Retina (tissue), 1 donor: Measurements from ENCODE around the gene RBM20.

ENCODE experiments used
- DNase-seq: peaks from one replicate; pipeline ENCODE4 v3.0.0-alpha.2; 2016

Gene RBM20

GRCh38 chr10:110840923-110841428, 196.8 kb downstream of the RBM20 start:
- no peak for DNase-seq

GRCh38 chr10:110841767-110842267, 197.7 kb downstream of the RBM20 start:
- no peak for DNase-seq

GRCh38 chr10:110842326-110842904, 198.3 kb downstream of the RBM20 start:
- DNase-seq, result no peak

GRCh38 chr10:110843031-110843430, 198.9 kb downstream of the RBM20 start:
- DNase-seq, result no peak

- DNase-seq, result no peak
Measured at GRCh38 chr10:110843796-110844616, 199.9 kb downstream of the RBM20 start.

GRCh38 chr10:110844617-110844881, 200.4 kb downstream of the RBM20 start:
- no peak for DNase-seq

- DNase-seq, result no peak
Measured at GRCh38 chr10:110845192-110845755, 201.1 kb downstream of the RBM20 start.

GRCh38 chr10:110845756-110846620, 201.9 kb downstream of the RBM20 start:
- no peak for DNase-seq

GRCh38 chr10:110847374-110847773, 203.2 kb downstream of the RBM20 start:
- no peak for DNase-seq

GRCh38 chr10:110848106-110848505, 204.0 kb downstream of the RBM20 start:
- no peak for DNase-seq

GRCh38 chr10:110850099-110850498, 206.0 kb downstream of the RBM20 start:
- no peak for DNase-seq

GRCh38 chr10:110851020-110851612, 207.0 kb downstream of the RBM20 start:
- no peak for DNase-seq

GRCh38 chr10:110852255-110852896, 208.2 kb downstream of the RBM20 start:
- no peak for DNase-seq

- no peak for DNase-seq
Measured at GRCh38 chr10:110852947-110853346, 208.8 kb downstream of the RBM20 start.

- DNase-seq, result no peak
Measured at GRCh38 chr10:110853921-110854605, 209.9 kb downstream of the RBM20 start.

GRCh38 chr10:110857265-110858171, 213.4 kb downstream of the RBM20 start:
- no peak for DNase-seq

GRCh38 chr10:110858297-110858934, 214.3 kb downstream of the RBM20 start:
- DNase-seq, result no peak

GRCh38 chr10:110859206-110859972, 215.3 kb downstream of the RBM20 start:
- no peak for DNase-seq

- no peak for DNase-seq
Measured at GRCh38 chr10:110859973-110860376, 215.8 kb downstream of the RBM20 start.
